HG03097 (cell line): ENCODE data around the gene TYW1.
"Not testable (repeated sequence)": the region's sequence is repeated elsewhere in the genome, so short reads cannot be mapped to it uniquely, and the experiment has no call there.

Source experiments
- ATAC-seq: cut with Tn5 transposase; IDR thresholded peaks from one replicate; pipeline ENCODE4 v1.9.1; 2021; ENCODE audit not compliant: unreplicated experiment, low FRiP score

Gene TYW1

DNA sequence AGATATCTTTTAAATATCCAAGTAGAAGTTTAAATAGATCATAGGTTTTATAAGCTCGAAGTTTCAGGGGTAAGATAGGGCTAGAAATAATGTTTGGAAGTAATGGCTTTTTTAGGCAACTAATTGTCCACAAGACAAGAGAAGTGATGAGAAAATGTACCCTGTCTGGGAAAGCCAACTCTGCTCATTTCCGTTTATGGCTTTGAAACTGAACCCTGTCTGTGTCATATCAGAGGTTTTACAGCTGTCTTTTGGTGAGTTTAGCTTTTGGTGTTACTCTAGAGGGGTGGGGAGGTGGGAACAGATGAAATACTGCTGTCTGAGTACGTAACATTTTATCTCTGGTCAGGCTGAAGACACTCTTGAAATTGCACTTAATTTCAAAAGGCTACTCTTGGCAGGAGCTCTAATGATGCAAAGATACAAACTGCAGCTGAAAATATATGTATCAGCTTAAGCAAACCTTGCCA, 189.1 kb downstream of the TYW1 start:
- ATAC-seq = peak; percentile 77

DNA sequence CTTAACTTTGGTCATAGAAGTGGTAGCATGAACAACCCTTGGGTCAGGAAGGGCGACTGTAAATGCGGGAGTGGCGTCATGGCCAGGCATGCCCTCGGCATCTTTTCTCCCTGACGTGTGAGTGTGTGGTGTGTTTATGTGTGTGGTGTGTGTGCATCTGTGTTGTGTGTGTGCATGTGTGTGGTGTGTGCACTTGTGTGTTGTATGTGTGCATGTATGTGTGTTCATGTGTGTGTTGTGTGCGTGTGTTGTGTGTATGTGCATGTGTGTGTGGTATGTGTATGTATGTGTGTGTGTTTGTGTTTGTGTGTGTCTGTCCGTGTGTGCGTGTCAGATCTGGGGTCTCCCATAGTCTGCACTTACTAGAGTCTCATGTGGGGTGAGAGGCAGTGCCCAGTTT, 192.5 kb downstream of the TYW1 start:
- not testable (repeated sequence) for ATAC-seq

DNA sequence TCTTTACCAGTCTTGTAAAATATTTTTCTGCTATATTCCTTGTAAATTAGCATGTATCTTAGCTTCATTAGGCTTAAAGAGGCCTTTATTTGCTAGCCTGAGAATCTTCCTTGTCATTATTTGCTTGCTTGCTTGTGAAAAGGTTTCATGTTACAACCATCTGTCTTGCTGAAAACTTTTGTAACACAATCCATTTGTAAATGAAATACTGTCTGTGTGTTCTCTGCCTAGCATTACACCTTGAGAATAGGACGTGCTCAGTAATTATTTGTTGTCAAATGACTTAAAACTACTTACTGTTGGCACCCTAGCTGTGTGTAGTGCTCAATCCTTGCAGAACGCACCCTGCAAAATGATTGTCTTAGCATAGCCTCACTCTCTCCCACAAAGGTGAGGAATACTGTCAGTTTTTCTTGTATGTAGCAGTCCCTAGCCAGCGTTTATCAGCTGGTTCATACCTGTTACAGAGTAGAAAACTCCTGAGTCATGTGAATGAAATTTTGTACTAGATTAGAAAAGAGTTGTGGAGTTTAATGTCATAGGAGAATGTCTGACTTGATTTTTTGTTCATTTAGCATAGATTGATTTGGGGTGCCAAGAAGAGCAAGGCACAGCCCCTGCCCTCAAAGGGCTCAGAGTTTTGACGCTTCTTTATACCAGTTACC, 193.3 kb downstream of the TYW1 start:
- ATAC-seq = not testable (repeated sequence)

DNA sequence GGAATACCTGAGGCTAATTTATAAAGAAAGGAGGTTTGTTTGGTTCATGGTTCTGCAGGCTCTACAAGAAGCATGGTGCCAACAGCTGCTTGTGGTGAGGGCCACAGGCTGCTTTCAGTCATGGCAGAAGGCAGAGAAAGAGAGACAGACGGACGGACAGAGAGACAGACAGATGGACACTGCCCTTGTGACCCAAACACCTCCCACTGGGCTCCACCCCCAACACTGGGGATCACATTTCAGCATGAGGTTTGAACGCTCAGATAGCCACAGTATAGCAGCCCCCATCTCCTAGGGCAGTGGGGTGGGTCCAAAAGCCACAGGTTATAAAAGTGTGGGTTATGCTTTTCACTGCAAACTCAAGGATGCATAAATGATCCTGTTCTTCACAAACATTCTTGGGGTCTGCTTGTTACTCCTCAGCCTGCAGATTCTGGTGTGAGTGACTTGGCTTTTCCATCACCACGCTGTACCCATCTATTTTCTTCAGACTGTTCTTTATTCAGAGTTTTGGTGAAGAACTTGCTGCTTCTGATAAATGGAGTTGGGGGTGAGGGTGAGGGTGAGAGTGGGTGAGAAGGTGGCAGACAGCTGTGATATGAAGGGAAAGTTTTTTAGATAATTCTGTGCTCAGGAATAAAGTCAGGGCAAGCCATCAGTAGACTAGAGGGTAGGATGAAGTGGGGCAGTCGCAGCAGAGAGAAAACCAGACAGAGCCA, 194.5 kb downstream of the TYW1 start:
- ATAC-seq = not testable (repeated sequence)

DNA sequence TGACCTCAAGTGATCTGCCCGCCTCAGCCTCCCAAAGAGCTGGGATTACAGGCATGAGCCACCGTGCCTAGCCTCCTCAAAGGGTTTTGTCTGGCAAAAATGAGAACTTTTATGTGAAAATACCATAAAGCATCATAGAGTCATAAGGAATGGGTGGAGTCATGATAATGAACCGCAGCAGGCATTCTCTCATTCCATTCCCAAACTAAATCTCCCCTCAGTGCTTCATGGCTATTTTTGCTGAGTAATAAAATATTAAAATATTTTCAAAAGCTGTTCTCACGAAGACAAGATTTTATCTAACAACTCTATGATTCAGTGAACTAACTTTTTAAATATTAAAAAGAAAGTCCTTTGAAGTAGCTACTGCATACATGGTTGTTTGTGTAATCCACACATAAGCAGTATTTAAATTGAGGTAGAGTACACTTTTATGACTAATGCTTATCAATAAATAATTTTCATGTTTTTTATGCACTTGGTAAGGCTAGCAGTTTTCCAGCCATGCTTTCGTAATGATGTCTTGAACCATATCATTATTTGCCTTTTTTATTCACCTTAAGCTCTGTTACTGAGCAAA, 195.6 kb downstream of the TYW1 start:
- not testable (repeated sequence) for ATAC-seq

DNA sequence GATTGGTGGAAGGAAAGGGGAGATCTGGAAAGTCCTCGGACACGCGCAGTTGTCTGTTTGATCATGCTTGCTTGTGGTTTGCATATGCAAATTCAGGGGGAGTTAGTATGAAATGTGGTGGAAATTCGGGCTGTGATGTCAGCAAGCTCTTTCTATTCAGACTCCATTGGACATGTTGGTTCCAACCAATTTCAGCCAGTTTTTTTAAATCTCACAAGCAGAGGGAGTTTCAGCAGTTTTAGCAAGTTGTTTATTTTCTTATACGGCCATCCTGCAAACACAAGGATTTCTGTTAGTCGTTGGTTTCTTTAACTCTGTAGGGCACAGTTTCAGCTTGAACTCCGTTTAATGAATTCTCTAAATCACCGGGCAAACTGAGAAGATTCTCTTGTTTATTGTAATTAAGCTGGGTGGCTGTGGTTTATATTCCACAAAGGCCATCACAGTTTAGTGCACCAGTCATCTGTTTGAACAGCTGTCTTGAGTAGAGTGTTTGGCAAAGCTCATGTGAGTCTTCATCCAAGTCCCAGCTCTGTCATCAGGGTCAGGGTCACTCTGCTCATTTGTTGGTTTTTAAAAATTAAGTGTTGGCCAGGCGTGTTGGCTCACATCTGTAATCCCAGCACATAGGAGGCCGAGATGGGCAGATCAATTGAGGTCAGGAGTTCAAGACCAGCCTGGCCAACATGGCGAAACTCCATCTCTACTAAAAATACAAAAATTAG, 196.4 kb downstream of the TYW1 start:
- ATAC-seq = not testable (repeated sequence)

DNA sequence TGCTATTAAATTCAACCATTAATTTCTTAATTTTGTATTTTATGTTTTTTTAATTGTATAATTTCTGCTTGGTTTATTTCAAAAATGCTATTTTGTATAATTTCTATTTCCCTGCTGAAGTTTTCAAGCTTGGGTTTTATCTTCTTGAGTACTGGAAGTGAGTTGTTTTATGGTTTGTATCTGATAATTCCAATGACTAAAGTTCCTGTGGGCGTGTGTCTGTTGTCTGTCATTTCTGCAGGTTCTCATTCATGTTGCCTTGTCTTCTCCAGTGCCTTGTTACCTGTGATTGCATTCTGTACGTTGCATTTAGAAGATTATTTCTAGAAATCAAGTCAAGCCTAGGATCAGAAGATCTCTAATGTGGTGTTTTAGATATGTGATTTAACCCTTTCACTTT, 199.5 kb downstream of the TYW1 start:
- not testable (repeated sequence) for ATAC-seq

DNA sequence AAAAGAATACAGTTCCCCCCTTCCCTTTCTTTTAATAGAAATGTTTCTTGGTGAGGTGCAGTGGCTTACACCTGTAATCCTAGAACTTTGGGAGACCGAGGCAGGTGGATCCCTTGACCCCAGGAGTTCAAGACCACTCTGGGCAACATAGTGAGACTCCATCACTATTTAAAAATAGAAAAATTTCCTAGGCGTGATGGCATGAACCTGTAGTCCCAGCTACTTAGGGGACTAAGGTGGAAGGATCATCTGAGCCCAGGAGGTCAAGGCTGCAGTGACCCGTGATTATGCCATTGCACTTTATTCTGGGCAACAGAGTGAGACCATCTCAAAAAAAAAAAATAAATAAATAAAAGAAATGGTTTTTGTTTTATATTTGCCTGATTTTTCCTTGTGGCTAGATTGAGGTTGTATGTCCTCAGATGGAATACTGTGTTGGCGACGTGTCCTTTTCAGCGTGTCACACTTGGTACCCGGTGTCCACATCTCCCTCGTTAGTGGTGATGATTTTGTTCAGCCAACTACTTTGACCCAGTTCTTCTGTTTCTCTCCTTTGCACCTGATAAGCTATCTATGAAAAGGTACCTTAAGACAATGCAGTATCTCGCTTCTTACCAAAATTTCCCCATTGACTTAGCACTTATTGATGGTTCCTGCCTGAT, 202.4 kb downstream of the TYW1 start:
- not testable (repeated sequence) for ATAC-seq

DNA sequence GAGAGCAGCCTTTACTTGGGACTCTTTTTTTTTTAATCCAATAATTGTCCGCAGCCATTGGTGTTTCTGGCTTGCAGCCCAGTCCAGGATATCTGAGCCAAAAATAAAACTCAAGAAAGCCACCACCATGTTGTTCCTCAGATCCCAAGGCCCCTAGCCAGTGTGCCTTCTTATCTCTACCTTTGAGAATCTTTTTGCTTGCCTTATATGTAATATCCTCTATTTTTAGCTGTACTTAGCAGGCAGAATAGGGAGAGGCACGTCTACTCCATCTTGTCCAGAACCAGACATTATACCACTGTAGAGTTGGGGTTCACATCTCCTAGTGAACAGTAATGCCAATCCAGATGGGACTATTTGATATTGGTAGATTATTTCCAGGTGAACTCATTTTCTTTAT, 209.1 kb downstream of the TYW1 start:
- not testable (repeated sequence) for ATAC-seq

DNA sequence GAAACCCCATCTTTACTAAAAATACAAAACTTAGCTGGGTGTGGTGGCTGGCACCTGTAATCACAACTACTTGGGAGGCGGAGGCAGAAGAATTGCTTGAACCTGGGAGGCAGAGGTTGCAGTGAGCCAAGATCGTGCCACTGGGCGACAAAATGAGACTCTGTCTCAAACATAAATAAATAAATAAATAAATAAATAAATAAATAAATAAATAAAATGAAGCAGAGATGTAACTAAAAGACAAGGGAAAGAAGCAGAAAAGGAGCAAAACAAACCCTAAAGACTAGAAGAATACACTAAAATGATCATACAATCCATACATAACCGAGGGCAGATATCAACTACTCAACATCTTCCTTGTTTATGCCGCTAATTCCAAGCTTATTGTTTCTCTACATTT, 209.8 kb downstream of the TYW1 start:
- no peak for ATAC-seq

DNA sequence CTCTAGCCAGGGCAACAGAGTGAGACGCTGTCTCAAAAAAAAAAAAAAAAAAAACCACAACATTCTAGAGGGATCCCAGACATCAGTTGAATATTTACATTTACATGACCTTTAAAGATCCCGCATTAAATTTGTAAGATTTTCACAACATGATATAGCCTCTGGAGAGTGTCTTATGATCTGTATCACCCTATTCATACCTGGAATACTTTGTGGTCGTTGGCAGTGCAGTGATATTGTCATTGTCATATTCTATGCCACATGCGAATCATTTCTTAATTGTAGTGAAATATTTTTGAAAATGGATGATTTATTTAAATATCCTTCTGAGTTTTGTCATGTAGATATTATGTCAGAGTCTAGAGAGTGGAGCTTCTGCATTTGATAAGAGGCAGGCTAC, 212.0 kb downstream of the TYW1 start:
- ATAC-seq = not testable (repeated sequence)

DNA sequence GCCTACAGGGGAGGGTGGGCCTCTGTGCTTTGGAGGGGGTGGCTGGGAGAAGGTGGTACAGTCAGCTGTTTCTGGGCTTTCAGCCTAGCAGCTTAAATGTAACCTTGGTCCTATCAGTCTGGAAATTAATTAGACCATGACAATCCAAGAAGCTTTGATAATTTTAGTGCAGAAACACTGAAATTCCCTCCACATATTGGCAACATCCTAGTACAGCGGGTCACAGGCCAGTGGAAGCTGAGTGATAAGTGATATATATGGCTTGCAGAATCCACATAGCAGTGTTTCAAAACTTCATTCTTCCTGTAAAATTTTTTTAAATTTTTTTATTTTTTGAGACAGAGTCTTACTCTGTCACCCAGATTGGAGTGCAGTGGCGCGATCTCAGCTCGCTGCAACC, 212.6 kb downstream of the TYW1 start:
- ATAC-seq = no peak

DNA sequence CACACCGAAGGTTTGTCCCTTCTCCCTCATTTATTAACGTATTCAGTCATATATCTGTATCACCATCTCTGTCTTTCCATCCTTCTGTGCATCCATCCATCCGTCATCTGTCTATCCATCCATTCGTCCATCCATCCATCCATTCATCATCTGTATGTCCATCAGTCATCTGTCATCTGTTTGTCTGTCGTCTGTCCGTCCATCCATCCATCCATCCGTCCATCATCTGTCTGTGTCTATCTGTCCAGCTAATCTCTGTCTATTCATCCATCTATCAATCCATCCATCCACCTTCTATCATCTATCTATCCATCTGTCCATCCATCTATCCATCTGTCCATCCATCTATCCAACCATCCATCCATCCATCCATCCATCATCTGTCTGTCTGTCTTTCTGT, 213.9 kb downstream of the TYW1 start:
- ATAC-seq = no peak

DNA sequence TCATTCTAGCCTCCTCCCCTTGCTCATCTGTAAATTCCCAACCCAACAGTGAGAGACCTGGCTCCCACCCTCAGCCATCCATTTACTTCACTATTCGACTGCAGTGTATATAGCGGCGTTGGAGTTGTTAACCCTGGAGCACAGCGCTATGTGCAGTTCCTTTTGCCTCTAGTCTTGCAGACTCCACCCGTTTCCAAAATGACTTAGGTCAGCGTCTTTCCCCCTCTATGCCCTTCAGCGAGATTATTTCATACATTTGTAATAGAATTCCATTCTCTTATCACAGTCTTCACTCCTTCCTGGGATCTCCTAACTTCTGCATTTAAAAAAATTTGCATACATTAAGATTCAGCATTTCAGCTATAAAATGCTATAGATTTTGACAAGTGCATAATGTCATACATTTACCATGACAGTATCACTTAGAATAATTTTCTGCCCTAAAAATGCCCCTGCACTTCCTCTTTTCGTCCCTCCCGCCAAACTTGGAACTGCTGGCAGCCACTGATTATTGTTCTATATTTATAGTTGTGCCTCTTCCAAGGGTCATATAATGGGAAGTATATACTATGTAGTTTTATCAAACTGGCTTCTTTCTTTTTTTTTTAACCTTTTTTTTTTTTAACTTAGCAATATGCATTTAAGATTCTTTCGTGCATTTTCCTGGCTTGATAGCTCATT, 215.2 kb downstream of the TYW1 start:
- ATAC-seq = not testable (repeated sequence)

DNA sequence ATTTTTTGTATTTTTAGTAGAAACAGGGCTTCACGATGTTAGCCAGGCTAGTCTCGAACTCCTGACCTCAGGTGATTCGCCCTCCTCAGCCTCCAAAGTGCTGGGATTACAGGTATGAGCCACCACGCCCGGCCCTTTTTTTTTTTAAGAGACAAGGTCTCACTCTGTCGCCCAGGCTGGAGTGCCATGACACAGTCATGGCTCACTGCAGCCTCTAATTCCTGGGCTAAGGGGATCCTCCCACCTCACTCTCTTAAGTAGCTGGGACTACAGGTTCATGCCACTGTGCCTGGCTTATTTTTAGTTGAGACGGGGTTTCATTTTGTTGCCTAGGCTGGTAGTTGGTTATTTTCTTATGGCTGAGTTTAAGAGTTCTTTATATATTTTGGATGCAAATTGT, 216.4 kb downstream of the TYW1 start:
- not testable (repeated sequence) for ATAC-seq

DNA sequence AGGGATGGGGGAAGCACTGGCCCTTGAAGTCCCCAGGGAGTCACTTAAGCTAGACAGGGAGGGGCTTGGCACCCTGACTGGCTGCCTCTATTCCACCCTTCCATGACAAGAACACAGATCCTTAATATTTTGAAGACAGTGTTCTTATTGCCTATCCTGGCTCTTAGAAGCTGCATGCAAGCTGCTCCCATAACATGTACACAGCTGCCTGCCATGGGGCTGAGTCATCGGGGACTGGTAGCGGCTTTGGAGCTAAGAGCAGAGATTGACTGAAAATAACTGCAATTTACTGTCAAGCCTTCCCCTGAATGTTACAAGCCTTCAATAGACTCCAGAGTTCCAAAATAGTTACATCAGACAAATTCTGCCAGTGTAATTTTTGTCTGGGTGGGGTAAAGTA, 226.9 kb downstream of the TYW1 start:
- not testable (repeated sequence) for ATAC-seq

DNA sequence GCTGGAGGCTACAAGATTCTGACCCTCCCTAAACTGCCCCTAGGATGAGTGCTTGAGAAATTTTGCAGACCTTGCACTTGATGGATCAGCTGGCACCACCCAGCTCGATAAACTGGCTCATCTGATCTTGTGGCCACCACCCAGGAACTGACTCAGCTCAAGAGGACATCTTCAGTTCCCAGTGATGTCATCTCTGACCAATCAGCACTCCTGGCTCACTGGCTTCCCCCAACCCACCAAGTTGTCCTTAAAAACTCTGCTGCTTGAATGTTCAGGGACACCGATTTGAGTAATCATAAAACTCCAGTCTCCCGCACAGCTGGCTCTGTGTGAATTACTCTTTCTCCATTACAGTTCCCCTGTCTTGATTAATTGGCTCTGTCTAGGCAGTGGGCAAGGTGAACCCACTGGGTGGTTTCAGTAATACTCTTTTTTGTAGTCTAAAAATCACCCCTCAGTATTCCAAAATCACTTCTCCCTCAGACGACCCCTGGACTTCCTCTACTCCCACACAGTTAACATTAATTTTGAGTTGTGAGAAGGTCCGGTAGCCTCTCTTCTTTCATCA, 229.8 kb downstream of the TYW1 start:
- not testable (repeated sequence) for ATAC-seq

DNA sequence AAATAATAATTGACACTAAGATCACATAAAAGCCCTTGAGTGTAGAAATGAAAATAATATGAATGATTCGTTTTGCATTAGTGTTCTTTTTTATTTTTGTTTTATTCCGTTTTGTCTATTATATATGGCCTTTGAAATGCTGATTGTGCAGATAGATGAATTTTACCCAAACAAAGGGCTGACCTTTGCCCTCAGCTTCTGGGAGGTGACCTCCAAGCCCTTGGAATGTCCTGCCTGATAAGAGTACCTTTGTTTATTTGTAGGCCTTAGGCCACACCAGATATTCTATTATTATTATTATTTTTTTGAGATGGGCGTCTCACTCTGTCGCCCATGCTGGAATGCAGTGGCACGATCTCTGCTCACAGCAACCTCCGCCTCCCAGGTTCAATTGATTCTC, 230.3 kb downstream of the TYW1 start:
- not testable (repeated sequence) for ATAC-seq

DNA sequence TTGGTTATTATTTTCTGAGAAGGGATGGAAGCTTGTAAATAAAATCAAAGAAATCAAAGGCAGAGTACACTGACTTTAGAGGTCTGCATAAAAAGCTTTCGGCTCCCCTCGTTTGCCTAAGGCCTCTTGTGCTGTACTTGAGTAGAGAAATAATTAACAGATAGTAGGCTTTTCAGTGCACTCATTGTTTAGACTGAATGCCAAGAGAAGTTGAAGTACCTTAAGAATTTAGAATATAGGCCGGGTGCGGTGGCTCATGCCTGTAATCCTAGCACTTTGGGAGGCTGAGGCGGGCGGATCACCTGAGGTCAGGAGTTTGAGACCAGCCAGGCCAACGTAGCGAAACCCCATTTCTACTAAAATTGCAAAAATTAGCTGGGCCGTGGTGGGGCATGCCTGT, 232.4 kb downstream of the TYW1 start:
- ATAC-seq = not testable (repeated sequence)

DNA sequence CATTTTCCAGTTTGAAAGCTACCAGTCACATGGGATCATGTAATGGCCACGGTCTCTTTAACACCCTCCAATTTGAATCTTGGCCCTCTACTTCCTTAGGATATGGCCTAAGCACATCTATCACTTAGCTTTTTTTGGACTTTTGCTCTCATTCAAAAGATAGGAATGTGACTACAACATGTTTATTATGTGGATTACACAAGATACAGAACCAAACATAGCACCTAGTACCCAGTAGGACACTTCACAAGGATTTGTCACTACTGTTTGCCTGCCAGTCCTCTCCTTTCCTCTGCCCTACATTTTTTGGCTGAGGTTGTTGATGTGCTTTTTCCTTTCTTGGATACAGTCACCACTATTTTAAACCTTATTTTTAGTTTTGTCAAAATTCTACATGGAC, 233.4 kb downstream of the TYW1 start:
- not testable (repeated sequence) for ATAC-seq
